GM11168 (cell line): ENCODE results near the gene WNK2.

Experiments
- in situ Hi-C: fragments of 300-500 bp; cut with MboI; formaldehyde crosslinking; loops from one replicate; pipeline ENCODE4 v1.12.0; 2022; ENCODE audit warnings: low sequenced_read_pairs; ENCODE audit not compliant: unreplicated experiment

Gene WNK2

DNA sequence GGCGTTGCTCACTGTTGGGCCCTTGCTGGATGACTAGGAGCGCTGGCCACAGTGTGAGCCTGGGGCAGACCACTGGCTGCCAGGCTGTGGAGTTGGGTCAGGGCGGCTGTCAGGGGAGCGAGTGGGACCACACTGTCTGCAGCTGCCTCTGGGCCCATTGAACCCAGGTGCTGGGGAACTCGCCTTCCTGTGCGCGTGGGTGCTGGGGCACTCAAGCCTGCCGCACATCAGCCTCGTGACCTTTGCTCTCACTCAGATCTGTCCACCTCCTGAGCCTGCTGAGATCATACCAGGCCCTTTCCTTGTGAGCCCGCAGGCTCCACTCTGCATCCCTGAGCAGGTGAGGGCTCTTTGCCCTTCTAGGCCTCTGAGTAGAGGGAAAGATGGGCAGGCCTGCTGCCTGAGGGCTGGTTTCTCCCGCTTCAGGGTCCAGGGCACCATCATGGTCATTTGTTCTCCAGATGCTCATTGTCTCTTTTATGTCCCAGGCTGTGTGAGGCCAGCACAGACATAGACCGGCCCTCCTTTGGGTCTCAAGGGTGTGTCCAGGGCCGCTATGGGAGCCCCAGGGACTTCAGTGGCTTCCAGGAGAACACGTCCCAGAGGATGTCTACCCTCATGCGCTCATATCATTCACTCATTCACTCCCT lies 26.5 kb downstream of the WNK2 start:
- in situ Hi-C loops: no loop called here

DNA sequence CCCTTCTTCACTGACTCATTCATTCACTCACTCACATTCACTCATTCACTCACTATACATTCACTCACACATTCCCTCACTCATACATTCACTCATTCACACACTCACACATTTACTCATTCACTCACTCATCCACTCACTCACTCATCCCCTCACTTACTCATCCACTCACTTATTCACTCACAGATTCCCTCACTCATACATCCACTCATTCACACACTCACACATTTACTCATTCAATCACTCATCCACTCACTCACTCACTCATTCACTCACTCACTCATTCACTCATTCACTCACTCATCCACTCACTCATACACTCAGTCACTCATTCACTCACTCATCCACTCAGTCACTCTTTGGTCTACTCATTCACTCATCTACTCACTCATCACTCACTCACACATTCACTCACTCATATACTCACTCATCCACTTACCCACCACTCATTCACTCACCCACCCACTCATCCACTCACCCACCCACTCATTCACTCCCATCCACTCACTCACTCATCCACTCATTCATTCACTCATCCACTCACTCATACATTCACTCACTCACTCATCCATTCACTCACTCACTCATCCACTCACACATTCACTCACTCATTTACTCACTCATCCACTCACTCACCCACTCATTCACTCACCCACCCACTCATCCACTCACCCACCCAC lies 27.2 kb downstream of the WNK2 start:
- in situ Hi-C loops: no loop called here

DNA sequence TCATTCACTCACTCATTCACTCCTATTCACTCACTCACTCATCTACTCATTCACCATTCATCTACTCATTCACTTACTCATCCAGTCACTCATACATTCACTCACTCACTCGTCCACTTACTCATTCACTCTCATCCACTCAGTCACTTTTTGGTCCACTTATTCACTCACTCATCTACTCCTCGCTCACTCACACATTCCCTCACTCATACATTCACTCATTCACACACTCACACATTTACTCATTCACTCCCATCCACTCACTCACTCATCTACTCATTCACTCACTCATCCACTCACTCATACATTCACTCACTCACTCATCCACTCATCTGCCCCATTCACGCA lies 27.7 kb downstream of the WNK2 start:
- in situ Hi-C loops: no loop called here

DNA sequence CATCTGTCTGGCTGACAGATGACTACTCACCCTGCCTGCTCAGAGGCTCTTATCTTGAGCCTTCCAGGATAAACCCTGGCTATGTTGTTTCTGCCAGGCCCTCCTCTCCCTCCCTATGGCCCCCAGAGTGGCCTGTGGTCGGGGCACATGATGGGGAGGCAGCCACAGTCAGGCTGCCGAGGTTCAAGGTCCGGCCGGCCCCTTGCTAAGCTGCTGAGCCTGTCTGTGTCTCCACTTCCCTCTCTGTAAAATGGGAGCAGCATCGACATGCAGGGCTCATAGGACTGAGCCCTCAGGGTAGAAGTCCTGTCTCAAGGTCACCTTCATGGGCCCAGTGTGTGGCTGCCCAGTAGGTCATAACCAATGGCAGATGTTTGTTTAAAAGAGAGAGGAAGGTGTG lies 28.5 kb downstream of the WNK2 start:
- in situ Hi-C loops: no loop called here

DNA sequence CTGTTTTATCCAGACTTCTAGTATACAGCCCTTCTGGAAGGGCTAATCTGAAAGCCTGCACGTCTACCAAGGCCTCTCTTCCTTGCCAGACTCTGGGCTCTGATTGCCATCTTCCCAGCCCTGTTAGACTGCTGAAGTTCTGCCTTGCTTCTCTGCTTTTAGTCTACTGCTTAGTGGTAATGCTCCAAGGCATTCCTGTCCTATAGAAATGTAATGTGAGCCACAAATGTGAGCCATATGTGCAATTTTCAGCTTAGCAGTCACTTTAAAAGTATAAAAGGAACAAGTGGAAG lies 32.1 kb downstream of the WNK2 start:
- in situ Hi-C loops: no loop called here

DNA sequence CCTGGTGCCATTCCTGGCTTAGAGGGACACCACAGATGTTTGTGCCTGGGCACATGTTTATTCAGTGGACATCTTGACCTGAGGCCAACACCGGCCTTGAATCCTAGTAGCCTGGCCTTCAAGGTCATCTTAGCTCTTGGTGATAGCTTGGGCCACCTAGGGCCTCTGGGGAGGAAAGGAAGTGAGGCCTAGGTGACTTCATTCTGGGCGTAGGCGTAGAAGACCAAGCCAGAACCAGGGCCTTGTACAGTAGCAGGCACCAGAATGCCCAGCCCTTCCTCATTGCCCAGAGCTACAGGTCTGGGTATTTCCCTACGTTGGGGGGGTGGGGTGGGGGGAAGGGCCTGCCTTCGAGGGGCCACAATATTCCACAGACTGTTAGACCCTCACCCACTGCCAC lies 33.8 kb downstream of the WNK2 start:
- in situ Hi-C loops: no loop called here

DNA sequence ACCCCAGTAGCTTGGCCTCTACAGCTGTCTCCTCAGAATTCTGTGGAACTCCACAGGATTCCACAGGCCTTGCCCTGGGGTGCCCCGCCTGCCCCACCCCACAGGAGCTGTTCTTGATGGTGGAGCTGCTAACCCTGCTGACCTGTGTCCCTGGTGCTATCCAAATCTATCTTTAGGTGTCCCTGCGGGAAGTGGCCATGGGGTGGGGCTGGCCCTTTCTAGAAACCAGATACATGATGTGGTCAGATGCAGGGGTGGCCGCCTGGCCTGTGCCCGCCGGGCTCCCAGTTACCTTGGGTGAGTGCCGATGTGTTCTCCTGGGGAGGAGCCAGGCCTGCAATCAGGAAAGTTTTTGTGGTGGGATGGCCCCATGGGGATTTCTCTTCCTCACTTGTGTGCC lies 34.2 kb downstream of the WNK2 start:
- in situ Hi-C loops: no loop called here

DNA sequence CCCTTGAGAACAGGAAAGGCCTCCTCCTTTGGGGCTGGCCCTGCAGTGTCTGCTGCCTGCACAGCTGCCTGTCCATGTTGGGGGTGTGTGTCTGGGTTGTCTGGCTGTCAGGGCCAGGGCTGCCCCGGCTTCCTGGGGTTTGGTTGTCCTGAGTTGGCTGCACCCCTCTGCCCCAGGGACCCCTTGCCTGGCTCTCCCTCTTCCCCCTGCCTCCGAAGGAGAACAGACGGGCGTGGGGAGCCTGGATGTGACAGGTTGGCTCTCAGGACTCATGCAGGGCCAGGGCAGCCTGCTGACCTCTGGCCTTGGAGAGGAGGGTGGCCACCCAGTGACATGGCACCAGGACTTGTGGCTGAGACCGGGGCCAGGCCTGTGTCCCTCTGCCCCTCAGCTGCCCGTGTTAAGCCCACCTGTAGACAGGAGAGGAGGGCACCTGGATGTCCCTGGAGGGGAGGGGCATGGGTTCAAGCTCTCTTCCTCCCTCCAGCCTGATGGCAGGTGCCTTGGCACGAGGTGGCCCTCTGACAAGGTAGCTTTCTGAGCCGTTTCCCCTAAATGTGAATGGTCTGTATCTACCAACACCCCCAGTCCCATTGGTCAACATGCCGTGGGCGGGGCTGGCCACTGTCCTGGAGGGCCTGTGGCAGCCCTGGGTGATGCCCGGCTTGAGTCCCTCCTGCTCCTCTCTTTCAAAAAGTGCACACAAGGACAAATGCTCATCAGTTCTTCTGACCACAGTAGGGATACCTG lies 34.9 kb downstream of the WNK2 start:
- in situ Hi-C loops: no loop called here

DNA sequence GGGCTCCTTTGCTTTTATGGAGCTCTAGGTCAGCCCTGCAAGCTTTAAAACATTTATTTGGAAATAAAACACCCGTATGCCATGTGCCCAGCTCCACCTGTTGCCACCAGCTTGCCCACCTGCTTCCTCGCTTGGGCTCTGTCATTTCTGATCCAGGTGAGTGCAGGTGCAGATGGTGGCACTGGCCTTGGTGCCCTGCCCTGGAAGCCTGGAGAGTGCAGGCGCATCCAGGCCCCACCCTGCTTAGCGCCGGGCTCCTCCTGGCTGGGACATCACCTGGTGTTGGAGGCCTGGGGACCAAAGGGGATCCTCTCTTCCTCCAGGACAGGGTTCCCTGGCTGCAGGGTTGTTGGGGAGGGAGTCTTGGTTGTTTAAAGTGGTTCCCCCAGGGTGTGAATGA lies 35.8 kb downstream of the WNK2 start:
- in situ Hi-C loops: no loop called here

DNA sequence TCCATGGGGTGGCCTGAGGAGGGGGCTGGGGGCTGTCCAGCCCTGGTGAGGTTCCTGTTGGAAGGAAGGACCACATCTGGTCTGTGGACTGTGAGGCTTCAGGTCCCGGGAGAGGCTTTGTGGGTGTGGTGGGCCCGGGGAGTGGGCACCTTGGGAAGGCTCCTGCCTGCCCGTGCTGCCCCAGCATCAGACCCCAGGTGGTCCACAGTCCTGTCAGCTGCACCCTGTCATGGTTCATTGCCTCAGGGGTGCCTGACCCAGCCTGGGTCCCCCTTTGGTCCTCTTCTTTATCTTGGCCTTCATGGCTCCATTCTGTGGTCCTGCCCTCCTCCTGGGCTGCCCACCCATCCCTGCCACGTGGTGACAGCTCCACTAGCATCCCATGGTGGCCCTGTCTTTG lies 36.7 kb downstream of the WNK2 start:
- in situ Hi-C loops: no loop called here

DNA sequence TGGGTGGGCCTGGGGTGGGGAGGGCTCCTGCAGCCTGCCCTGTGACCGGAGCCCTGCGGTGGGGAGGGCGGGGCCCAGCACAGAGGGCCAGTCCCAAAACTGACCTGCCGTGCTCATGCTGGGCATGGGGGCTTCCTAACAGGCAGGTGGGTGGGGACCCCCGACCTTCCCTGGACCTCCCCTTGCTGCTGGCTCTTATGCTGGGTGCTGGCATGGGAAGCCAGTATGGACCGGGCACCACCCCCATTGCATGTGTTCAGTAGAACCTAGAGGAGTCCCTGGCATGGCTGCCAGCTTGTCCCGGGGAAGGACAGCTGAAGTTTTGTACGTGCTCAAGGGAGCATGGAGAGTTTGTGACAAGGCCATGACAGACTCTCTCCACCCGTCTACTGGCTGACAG lies 37.1 kb downstream of the WNK2 start:
- in situ Hi-C loops: no loop called here

DNA sequence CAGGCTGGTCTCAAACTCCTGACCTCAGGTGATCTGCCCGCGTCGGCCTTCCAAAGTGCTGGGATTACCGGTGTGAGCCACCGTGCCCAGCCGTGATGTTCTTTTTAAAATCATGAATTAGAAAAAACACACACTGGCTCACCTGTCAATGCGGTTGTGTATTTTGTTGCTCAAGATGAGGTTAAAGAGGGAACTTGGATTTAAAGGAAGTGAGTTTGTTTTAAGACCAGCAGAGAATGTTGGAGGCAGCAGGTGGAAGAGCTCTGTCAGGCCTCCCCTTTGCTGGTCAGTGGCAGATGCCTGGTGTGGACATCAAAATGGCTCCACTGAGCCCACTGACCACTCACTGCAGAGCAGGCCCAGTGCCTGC lies 38.9 kb downstream of the WNK2 start:
- in situ Hi-C loops: no loop called here

DNA sequence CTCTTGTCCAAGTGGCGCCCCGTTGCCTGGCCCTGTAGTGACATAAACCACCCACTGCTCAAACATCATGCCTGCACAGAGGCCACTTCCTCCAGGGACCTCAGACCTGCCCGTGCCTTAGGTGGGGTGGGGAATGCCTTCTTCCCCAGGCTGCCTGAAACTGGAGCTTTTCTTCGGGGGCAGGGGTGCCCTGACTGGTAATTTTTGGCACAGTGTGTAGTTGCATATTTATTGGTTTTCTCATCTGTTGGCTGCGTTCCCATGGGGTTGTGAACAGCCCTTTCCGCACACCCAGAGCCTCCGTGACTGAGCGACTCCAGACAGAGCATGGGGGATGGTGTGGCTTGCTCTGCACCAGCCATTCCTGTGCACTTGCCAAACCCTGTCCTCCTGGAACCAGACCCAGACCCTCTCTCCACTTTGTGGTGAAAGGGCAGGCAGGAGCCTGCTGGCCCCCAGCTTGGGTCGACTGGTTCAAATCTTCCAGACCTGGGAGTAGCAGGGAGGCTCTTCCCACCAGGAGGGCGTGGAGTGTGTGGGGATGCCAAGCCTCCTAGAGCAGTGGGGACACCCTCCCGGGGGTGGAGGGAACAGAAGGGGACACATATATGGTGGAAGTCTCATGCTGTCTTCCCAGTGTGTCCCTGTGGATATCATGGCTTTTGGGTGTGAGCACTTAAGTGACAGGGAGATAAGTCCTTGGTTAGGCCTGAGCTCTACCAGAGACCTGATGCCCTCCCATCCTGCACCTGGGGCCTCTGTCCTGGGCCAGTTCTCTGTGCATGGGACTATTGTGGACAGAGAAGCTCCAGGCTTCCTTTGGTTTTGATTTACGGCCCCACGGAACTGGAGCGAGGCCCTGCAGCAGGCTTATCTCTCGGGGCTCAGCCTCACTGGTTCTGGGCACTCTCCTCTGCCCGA lies 39.6 kb downstream of the WNK2 start:
- in situ Hi-C loops: no loop called here

DNA sequence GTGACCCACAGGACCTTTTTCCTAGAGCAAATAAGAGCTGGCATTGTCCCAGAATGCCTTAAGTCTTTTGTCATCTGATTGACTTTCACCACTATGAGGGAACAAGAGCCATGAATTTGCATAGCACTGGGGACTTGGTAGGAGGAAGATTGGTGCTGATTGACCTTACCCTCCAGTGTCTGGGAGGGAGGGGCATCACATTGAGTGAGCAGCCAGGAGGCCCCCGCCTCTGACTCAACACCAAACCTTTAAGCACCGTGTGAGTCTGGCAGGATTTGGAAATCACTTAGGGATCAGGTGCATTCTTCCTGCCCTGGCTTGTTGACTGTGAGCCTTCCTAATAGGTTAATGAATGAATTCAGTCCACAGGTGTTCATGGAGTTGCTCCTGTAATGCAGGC lies 40.7 kb downstream of the WNK2 start:
- in situ Hi-C loops: no loop called here

DNA sequence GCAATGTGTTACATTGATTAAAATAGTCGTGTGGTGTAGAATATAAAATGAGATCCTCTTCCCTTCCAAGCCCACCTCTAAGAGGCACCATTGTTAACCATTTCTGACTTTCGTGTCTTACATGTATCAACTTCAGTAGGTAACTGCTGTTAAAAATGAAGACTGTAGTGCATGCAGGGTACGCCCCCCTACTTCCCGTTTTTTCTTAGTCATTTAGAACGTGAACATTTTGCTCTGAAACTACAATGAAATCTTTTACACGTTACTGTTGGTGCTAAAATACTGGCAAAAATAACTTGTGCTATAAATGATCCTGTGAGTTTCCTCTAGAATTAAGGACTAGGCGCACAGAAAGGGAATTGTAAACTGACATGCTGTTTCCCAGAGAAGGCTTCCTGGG lies 41.5 kb downstream of the WNK2 start:
- in situ Hi-C loops: no loop called here

DNA sequence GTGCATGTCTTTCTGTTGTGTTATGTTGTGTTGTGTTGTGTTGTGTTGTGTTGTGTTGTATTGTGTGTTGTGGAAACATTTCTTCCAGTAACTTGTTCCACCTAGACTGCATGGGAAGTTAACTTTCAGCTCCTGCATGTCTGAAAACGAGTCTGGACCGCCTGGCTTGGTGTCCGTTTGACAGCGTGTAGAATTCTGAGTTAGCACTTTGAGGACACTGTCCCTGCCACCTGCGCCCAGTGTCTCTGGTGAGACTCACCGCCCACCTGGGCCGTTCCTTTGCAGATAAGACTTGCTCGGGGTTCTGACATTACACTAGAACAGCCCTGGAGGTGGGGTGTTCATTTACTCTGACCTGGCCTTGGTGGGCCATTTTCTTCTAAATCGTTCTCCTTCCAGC lies 42.0 kb downstream of the WNK2 start:
- in situ Hi-C loops: no loop called here

DNA sequence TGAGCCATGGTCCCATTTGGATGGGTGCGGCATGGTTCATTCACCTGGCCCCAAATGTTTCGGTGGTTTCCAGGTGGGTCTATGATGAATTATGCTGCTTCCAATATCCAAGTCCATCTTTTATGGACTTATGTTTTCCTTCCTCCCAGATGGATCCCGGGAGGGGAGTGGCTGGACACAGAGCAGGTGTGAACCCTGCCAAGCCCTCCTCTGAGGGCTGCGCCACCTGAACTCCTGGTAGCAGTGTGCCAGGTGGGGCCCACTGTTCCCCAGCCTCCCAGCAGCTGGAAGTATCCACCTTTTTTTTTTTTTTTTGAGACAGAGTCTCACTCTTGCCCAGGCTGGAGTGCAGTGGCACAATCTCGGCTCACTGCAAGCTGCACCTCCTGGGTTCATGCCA lies 42.9 kb downstream of the WNK2 start:
- in situ Hi-C loops: no loop called here

DNA sequence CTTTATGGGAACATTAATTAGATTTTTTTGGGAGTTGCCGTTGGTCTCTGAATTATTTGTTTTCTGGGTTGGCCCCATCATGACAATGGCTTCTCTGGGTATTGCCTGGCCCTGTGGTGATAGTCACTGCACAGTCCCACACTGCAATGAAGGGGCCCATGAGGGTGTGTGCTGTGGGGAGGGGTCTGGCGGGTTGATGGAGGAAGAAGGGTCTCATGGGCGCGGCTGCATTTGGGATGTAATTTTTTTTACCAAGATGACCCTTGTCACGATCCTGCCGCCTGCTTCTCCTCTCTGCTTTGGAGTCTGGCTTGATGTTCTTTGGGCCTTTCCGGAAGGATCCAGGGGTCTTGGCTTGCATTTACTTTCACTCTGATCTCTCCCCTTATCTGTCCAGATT lies 44.1 kb downstream of the WNK2 start:
- in situ Hi-C loops: no loop called here

DNA sequence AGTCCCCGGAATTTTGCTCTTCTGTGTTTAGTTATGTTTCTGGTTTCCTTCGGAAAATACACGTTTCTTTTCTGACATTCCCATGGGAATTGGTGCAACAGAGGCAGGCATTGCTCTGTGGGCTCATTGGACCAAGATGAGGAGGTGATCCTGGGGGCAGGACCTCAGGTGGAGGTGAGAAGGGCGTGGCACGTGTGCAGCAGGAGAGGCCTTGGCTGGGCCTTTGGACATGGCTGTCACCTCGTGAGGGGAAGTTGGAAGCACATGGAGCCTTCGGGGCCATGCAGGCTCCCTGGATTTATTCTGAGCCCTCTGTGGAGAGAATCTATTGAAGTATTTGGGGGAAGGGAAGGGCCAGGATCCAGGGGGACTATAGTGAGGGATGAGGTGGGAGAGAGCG lies 44.5 kb downstream of the WNK2 start:
- in situ Hi-C loops: no loop called here

DNA sequence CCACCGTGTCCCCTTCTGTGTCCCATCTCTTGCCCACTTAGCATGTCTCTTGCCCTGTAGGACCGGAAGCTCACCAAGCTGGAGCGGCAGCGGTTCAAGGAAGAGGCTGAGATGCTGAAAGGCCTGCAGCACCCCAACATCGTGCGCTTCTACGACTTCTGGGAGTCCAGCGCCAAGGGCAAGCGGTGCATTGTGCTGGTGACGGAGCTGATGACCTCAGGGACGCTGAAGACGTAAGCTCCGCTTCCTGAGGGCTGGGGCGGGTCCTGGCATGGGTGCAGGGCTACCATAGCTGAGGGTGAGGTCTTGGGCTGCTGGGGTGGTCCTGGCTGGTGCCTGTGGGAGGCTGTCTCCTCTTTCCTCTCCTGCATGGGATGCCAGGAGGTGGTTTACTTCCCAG lies 45.7 kb downstream of the WNK2 start:
- in situ Hi-C loops: no loop called here

DNA sequence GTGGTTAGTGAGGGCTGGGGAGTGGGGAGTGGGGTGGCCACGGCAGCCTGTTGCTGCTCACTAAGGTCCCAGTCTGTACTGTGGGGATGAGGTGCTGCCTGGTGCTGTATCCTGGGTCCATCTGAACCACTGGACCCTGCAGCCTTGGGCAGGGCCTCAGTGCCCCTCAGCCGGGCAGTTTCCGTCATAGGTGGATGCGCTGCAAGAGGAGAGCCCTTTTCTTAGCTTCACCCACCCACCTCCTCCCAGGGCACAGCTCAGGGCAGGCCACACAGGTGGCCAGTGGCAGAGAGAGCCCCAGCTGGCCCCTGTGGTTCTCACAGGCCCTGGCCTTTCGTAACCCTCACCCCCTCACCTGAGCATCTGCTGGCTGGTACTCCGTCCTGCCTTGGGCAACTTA lies 46.2 kb downstream of the WNK2 start:
- in situ Hi-C loops: no loop called here
